Left ventricle myocardium superior (tissue), 1 donor: ENCODE data around the gene PBXIP1. TPM values are rescaled to one million over a fixed set of nuclear protein-coding genes. Genes with fewer than 3 reads are reported as not detected.

Experiments used
- ATAC-seq: fragments of 200-7000 bp; cut with Tn5 transposase; one replicate; pipeline ENCODE4 v1.9.1; 2020; ENCODE audit warnings: mild to moderate bottlenecking, moderate library complexity
- DNase-seq: peaks from one replicate; pipeline ENCODE4 v3.0.0-alpha.2; 2020
- intact Hi-C: fragments of 100-400 bp; cut with micrococcal nuclease; formaldehyde crosslinking; loops from one replicate; pipeline ENCODE4 v1.11.0; 2022
- total RNA-seq: library from RNA; stranded (reverse); fragmentation: NEBNext Ultra II Directional; extraction: Animal tissue kit (Norgen Biotek cat#: 25700); gene quantifications from one replicate; pipeline ENCODE4 v1.2.1, GENCODE V29; 2021
- donor health status: DM: no; HTN: yes; CAD: no; lungs with severe emphysema.

The PBXIP1 gene
- total RNA-seq, 1 donor from 2014 or later = 60.4 TPM

DNA sequence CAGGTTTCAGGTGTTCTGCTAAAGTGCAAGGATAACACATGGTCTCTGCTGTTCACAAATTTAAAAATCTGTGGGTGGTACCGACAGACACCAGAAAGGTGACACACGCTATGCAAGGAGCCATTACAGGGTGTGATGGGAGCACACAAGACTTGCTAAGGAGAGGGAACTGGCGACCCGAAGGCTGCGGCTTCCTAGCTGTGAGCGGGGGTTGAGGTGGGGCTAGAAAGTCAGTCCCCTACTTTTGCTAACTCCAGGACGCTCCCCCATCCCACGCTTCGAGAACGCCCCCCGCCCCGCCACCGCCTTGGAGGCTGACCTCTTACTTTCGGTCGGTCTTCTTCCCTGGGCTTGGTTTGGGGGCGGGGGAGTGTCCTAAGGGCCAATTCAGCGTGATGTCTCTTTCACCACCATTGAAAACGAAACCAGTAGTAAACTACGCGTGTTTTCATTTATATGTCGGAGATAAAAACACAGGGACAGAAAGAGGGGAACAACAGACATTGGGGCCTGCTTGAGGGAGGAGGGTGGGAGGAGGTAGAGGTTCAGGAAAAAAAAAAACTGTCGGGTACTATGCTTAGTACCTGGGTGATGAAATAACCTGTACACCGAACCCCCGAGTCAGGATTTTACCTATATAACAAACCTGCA, 19.6 kb upstream of the PBXIP1 start:
- intact Hi-C loops = no loop called here
- ATAC-seq = no peak
- DNase-seq = peak; percentile 64

DNA sequence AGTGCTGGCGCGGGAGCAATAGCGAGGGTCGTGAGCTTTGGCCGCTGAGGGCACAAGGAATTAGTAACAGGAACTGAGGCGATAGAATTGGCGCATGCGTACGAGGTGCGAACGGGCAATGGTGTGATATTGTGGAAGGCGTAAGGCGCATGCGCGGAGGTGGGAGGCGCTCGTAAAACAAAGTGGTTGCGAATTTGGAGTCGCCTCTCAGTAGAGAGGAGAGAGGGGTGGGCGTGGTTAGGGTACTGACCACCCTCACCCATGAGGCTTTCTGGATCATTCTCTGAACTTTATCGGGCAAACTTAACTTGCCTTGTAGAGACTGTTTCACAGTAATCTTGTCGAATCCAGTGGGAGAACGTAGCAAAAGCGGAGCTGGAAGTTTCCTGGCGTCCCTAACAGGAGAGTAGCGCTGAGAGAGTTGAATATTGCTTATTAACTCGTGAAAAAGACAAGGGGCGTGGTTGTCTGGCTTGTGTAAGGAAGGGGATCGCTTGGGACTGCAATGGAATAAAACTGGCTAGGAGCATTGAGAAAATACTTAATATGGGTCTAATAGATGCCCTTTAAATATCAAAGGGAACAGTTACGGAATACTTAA, 19.0 kb upstream of the PBXIP1 start:
- peak; percentile 67 for ATAC-seq
- peak; percentile 94 for DNase-seq
- intact Hi-C loops = no loop called here

- ATAC-seq (peak; percentile 87), DNase-seq (peak; percentile 98)
- intact Hi-C loops = no loop called here
Observed at GRCh38 chr1:154974102-154974807, 18.4 kb upstream of the PBXIP1 start, which contains the start of gene CKS1B. Gene CKS1B, plus strand, starts transcription at chr1:154974681. Its CDS starts 65 bp downstream, at chr1:154974746.

DNA sequence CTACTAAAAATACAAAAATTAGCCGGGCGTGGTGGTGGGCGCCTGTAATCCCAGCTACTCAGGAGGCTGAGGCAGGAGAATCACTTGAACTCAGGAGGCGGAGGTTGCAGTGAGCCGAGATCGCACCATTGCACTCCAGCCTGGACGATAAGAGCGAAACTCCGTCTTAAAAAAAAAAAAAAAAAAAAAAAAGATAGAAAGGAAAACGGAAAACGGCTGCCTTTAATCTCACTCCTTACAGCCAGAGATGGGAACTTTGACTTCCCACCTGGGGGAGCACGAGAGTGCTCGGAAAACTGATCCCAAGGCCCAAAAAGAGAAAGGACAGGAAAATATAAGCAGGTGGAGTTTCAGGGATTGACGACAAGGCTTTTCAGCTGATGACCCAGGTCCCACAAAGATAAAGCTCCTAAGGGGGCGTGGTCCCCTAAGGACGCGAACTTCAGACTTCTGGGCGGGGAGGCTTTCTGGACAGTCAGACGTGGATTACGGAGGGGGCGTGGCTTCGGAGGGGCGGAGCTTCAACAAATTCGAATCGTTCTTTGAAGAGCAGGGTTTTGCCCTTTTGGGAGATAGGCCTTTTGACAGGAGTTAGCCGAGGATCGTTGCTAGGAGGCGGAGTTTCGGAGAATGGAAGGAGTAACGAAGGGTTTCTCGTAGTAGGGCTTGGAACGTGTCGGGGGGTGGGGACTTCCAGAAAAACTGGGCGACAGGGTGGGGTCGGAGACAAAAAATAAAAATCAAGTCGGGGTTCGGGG, 17.6 kb upstream of the PBXIP1 start:
- DNase-seq (peak; percentile 95), ATAC-seq (peak; percentile 55)
- intact Hi-C loops = no loop called here

DNA sequence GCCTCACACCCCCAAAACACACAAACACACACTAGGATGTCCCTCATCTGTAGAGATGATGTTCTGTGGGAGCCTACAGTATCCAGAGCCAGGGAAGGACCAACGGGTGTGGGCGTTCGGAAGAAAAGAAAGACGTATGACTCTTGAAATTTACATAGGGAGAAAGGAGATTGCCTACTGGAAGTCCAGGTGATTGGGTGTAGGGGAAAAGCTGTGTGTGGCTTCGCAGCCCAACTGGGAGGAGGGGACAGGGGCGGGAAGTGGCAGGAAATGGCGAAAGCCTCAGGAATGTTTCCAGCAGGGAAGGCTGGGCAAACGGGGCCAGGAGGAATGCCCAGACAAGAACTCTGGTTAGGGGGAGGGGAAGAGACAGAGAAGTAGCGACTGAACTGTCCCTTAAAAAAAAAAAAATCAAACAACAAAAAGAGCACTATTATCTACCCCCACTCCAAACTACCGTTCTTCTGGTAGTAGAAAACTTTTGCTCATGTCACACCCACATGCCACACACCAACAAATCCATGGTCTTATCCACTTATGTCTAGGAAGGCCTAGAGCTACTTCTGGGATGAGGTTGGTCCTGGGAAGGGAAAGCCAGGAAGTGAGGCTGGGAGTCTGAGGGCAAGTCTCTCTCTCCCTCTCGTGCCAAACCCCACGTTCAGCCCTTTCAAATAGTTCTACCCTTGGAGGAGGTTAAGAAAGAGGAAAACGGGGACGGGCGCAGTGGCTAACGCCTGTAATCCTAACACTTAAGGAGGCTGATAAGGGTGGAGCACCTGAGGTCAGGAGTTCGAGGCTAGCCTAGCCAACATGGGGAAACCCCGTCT, 16.8 kb upstream of the PBXIP1 start:
- intact Hi-C loops = no loop called here
- DNase-seq (peak; percentile 53), ATAC-seq (no peak)

DNA sequence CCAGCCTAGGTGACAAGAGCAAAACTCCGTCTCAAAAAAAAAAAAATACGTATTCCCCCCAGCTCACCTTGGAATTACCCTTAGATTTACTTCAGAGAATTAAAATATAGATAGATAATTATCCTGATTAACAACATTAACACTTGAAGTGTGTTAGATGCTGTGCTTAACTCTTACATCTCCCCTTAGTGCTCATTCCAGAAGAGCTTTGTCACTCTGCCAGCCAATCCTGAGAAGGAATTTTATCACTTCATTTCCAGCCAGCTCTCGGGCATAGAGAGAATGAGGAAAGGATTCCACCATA, 16.3 kb upstream of the PBXIP1 start:
- no peak for ATAC-seq
- intact Hi-C loops = no loop called here
- no peak for DNase-seq

GRCh38 chr1:154971341-154971998, 15.6 kb upstream of the PBXIP1 start:
- intact Hi-C loops = no loop called here
- DNase-seq (no peak), ATAC-seq (no peak)

GRCh38 chr1:154970631-154971340, 14.9 kb upstream of the PBXIP1 start, which contains the start of gene SHC1:
Gene SHC1, minus strand, starts transcription at chr1:154970747. Its CDS starts 221 bp downstream, at chr1:154970526.
- intact Hi-C loops = no loop called here
- DNase-seq = peak; percentile 95
- ATAC-seq = peak; percentile 61

- DNase-seq (peak; percentile 47), ATAC-seq (no peak)
- intact Hi-C loops = no loop called here
Observed at GRCh38 chr1:154969860-154970452, 14.1 kb upstream of the PBXIP1 start.

GRCh38 chr1:154969246-154969645, 13.3 kb upstream of the PBXIP1 start:
- no peak for ATAC-seq
- DNase-seq = no peak
- intact Hi-C loops = no loop called here

DNA sequence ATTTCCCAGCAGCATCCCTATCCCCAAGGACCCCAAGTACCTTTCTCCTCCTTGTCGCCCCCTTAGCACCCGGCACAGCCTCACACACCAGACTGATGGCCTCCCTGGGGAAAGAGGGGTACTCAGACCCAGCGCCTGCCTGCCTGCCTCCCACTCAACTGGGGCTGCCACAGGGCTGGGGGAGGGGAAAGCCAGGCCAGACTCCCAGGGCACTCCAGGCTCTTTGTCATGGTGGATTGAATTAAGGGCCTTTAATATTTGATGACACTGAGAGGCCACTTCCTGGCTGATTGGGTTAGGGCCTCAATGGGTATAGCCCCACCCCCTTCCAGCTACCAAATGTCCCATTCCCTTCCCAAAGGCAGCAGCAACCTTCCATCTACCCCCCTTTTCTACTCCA, 12.8 kb upstream of the PBXIP1 start:
- DNase-seq (no peak), ATAC-seq (no peak)
- intact Hi-C loops = no loop called here

DNA sequence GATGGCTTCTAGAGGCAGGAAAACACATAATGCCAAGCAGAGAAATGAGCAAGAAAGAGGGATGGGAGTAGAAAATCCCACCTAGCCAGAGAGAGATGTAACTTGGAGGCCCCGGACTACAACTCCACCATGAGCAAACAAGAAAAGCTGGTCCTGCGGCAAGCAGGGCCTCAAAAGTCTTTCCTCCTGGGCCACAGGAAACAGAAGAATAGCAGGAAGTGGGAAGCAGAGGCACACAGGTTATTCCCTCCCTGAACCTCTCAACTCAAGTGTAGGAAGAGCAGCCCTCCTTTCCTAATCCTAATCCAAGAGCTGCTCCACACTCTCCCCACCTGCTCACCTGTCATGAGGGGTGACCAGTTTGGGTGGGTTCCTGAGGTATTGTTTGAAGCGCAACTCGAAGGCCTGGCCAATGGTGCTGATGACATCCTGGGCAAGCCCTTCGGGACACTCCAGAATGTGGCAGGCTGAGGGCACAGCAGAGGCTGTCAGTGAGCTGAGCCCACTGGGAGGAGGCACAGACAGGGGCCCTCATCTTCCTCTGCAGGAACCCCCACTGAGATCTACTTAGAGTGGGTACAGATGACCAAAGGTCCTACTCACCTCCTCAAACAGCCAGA, 11.5 kb upstream of the PBXIP1 start:
- intact Hi-C loops = no loop called here
- ATAC-seq (no peak), DNase-seq (peak; percentile 15)

GRCh38 chr1:154966111-154966510, 10.2 kb upstream of the PBXIP1 start:
- DNase-seq (no peak), ATAC-seq (no peak)
- intact Hi-C loops = no loop called here

- ATAC-seq (no peak), DNase-seq (peak; percentile 15)
- intact Hi-C loops = no loop called here
Observed at GRCh38 chr1:154964359-154964758, 8.5 kb upstream of the PBXIP1 start.

DNA sequence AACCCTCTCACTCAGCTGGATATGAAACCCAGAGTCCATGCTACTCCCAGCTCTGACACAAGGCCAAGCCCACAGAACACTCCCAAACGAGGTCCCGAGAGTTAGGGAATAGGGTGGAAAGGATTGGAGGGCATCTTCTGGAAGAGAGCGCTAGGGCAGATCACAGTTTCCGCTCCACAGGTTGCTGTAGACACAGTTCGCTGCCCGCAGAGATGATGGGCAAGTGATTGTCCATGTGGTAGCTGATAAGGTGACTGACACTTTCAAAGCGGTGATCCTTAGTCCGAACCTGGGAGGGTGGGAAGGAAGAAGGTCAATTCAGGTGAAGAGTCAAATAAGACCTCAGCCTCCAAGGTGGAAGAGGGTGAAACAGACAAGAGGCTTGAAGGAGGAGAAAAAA, 7.7 kb upstream of the PBXIP1 start:
- ATAC-seq (no peak), DNase-seq (no peak)
- intact Hi-C loops = no loop called here

DNA sequence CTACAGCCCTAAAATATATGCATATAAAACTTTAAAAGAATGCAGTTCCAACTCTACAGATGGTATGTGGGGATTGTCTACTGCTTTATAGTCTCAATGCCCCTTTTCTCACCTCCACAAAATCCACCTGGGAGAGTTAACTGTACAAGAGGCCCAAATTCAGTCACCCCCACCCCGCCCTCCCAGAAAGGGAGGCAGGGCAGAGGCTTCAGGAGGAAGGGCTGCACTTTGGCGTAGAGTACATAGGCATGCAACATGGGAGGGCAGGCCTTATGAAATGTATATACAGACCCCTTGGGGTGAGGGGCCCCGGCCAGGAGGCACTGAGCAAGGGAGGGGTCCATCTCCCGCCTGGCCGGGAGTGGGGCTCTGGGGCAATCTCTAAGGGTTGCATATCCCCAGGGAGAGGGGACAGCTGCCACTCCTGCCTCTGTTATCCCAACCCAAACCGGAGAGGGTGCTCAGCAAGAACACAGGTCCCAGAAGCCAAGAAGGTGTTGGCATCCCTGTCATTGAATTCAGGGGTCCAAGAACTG, 7.0 kb upstream of the PBXIP1 start:
- ATAC-seq (no peak), DNase-seq (no peak)
- intact Hi-C loops = no loop called here
